NOMO-1 treated with DMSO at 0.1 percent for 48 hours (cell line): ENCODE measurements around the gene FIBP.
"Not testable (repeated sequence)": the region's sequence is repeated elsewhere in the genome, so short reads cannot be mapped to it uniquely, and the experiment has no call there.

ENCODE experiments used
- DNase-seq: peaks from one replicate; lab custom pipeline; 2025; ENCODE audit not compliant: unreplicated experiment; lab: John Stamatoyannopoulos, UW

Gene FIBP

DNA sequence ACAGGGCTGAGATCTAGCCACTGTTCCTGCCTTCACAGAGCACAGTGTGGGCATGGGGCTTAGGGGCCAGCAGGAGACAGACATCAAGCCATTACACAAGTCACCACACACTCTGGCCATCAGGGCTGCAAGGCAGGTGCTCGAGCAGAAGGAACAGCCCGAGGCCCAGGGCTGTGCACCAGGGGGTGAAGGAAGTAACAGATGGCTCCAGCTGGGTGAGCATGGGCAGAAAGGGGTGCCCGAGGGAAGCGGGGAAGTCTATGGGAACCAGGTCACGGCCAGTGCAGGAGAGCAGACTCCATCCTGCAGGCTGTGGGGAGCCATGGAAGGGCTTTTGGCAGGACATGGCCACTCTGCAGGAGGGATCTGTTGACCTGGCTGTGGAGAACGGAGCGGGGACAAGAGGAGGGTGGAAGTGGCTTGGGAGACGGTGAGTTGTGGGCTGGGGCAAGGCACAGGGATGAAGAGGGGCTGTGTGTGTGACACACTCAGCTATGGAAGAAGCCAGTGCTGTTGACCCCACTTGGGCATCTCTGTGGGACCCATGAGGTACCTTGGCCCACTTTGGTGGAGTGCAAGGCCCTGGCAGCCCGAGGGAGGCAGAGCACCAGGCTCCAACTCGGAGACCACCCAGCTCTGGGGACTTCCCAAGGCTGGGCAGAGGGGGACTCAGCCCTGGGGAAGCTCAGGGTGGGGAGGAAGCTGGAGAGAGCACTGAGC, 27.0 kb upstream of the FIBP start:
- no peak for DNase-seq

DNA sequence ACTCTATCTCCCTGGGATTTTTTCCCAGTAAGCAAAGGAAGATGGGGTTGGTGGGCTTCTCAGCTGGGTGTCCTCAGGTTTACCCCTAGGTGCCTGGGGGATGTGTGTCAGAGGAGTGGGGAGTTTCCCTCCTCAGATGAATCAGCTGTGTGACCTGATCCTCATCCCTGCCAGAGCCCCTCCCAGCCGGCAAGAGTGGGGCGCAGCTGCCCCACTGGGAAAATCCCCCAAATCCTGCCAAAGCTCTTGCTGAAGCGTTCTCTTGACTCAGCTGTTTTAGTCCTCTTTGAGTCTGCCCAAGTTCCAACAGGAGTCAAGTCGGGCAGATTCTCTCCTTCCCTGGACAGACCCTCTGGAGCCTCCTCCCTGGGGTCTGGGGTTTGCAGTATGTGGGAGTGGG, 24.6 kb upstream of the FIBP start:
- DNase-seq = no peak

DNA sequence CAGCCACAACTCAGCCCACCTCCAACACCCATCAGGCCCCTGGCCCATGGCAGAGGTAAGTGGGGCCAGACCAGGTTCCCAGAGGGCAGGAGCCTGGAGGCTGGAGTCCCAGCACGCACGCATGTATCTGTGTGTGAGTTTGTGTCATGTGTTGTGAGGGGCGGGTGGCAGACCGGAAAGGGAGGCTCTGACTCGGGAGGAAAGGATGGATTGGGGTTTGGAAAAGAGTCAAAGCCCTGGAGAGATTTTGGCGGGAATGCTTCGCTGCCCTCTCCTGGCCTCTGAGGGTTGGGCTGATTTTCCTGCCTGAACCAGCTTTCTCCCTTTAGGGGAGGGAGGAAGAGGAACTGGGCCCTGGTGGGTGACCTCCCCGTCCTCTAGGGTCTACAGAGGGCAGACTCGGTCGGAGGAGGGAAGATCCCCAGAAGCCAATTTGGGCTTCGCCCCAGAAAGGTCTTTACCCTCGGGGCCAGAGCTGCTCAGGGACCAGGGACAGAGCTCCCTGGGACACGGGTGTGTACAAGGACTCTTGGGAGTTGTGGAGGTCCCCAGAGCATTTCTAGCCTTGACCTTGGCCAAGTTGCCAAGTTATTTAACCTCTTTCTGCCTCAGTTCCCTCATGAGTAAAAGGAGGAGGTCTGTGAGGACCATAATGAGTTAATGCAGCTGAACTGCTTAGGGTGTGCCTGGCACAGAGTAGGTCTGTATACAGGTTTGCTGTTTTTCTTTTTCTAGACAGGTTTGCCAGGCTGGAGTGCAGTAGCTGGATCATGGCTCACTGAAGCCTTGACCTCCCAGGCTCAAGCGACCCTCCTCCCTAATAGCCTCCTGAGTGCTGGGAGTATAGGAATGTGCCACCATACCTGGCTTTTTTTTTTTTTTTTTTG, 23.7 kb upstream of the FIBP start:
- peak; percentile 18 for DNase-seq

DNA sequence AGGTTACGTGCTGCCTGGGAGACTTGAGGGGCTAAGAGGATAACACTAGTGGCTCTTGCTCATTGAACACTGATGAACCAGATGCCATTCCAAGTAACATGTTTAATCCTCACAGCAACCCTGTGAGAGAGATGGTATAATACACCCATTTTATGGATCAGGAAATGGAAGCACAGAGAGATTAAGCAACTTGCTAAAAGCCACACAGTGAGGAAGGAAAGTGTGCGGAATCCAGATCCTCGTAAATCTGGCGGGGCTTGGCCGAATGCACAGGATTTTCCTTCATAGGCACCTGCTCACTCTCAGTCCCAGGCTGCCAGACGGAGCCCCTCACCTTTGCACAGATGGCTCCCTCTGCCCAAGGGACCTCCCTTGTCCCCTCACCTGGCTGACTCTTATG, 19.6 kb upstream of the FIBP start:
- DNase-seq = no peak

DNA sequence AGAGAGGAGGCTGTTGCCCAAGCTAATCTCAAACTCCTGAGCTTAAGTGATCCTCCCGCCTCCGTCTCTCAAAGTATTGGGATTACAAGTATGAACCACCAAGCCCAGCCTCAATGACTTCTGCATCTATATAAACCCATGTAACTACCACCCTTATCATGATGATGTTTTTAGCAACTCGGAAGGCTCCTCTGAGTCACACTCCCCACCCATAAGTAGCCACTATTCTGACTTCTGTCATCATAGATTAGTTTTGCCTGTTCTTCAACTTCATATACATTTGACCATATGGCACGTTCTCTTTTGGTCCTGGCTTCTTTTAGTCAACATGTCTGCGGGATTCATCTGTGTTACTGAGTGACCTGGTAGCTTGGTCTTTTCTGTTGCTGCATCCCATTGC, 18.3 kb upstream of the FIBP start:
- DNase-seq = no peak

DNA sequence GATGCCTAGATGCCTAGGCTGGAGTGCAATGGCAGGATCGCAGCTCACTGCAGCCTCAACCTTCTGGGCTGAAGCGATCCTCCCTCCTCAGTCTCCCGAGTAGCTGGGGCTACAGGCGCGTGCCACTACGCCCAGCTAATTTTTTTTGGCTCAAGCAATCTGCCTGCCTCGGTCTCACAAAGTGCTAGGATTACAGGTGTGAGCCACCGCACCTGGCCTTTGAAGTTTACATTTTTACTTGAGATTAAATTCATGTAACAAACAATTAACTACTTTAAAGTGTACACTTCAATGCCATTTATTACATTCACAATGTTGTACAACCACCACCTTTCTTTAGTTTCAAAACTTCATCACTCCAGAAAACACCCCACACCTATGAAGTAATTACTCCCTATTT, 15.4 kb upstream of the FIBP start:
- no peak for DNase-seq

DNA sequence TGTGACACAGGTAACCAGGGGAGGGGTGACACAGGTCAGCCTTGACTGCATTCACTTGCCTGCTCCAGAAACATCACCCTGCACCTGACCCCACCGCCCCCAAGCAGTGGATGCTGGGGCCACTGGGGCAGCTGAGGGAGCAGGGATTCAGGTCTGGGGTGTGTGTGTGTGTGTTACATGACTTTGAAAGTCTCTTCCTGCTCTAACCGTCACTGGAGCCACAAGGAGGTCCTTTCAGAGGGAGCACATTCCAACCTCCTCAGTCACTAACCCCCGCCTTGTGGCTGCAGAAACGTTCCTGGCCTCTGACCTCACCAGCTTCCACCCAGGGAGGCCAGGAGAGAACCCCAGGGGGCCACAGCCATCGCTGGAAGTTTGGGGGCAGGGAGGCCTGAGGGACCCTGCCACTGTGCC, 14.8 kb upstream of the FIBP start:
- DNase-seq = no peak

DNA sequence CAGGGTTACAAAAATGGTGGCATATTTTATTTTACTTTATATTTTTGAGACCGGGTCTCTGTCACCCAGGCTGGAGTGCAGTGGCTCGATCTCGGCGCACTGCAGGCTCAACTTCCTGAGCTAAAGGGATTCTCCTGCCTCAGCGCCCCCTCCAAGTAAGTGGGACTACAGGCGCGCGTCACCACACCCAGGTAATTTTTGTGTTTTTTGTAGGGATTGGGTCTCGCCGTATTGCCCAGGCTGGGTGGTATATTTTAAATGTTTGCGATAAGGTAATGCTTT, 12.6 kb upstream of the FIBP start:
- no peak for DNase-seq

DNA sequence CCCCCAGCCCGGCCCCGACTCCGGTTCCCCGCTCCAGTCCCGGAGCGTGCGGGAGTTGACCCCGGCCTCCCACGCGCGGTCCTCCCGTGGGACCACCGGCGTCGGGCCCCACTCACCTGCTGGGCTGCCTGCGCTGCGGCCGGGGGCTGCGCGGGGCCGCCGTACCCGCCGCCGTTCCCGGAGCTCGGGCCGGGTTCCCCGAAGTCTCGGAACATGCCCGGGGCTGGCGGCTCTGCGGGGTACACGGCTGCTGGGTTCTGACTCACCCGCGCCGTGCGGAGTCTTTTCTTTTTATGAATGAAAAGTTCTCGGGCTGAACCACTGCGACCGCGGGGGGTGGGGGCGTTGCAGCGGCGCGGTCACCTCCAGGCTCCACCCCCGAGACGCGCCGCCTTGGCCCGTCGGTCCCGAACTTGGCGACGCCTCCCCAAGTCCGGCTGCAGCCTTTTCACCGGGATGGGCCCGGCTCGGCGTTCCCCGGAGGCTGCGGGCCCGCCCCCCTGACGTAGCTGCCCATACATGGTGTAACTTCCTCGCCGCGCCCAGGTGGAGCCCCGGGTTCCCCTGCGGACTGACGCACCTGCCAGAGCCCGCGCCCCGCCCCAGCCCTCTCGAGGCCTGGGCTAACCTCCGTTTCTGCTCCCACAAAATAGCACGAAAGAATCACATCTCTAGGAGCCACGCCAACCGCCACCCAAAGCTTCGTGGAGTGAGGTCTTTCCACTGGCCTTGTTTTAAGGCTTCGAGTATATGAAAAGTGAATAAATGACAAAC, 12.0 kb upstream of the FIBP start, which contains the start of gene FOSL1:
Gene FOSL1, minus strand, starts transcription at position 264 of the 774 bp plus-strand sequence. Its CDS starts 49 bp downstream, at position 215.
- peak; percentile 82 for DNase-seq

DNA sequence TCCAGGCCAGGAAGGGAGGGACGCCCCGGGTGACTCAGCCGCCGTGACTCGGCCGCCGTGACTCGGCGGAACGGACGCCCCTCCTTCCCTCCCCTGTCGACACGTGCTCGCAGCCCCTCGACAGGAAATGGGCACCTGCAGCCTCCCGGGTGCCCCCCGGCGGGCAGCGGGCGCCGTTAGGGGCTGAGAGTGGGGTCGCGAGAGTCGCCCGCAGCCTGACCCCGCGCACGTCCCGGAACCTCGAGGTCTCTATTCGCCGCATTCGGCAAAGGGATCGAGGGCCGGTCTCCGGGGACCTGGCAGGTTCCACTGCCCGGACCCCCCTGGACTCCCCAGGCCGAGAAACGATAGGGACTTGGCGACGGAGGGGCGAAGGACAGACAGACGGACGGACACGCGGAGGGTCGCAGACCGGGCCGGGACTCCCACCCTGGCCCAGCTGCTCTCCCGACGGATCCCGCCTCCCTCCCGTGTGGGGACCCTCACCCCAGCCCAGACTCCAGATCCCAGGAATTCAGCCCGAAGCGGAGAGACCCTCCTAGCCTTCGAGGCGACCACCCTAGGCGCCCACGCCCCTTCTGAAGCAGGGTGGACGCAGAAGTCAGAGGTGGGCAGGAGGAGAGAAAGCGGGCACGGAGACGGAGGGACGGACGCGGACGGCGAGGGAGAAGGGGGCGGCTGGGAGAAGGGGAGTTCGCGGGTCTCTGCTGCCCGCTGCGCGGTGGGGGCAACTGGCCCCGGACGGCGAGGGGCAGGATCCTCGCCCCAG, 11.3 kb upstream of the FIBP start:
- DNase-seq = peak; percentile 46

DNA sequence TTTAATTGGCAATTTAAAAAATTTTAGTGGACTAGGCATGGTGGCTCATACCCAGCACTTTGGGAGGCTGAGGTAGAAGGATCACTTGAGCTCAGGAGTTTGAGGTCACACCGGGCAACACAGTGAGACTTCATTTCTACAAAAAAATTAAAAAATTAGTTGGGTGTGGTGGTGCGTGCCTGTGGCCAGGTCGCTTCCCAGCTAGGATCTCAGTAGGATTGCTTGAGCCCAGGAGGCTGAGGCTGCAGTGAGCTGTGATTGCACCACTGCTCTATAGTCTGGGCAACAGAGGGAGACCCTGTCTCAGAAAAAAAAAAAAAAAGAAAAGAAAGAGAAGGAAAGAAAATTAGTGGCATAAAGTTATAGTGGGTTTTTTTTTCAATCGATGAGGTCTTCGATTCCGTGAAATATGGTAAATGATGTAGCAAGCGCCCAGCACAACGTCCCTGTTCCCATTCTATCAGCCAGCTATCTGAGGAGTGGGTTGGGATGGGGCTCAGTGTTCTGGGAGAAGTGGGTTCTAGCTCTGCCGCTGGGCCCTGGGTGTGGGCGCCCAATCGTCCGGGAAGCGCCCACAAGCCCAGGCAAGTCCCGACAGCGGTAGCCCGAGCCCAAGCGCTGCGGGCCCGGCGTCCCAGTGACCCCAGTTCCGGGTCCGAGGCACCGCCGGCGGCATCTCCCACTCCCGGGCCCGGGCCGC, 10.5 kb upstream of the FIBP start:
- DNase-seq = no peak

DNA sequence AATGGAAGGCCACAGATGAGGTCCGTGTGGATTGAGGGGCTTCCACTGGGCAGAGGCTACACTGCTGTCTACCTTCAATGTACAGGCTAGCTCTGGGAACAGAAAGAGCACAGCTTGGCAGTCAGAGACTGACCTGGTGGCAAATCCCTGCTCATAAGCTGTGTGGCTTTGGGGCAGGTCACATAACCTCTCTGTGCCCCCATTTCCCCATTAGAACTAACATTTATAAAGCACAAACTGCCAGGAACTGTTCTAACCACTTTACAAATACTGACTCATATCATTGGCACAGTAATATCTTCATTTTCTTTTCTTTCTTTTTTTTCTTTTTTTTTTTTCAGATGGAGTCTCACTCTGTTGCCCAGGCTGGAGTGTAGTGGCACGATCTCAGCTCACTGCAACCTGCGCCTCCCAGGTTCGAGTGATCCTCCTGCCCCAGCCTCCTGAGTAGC, 8.8 kb upstream of the FIBP start:
- no peak for DNase-seq

DNA sequence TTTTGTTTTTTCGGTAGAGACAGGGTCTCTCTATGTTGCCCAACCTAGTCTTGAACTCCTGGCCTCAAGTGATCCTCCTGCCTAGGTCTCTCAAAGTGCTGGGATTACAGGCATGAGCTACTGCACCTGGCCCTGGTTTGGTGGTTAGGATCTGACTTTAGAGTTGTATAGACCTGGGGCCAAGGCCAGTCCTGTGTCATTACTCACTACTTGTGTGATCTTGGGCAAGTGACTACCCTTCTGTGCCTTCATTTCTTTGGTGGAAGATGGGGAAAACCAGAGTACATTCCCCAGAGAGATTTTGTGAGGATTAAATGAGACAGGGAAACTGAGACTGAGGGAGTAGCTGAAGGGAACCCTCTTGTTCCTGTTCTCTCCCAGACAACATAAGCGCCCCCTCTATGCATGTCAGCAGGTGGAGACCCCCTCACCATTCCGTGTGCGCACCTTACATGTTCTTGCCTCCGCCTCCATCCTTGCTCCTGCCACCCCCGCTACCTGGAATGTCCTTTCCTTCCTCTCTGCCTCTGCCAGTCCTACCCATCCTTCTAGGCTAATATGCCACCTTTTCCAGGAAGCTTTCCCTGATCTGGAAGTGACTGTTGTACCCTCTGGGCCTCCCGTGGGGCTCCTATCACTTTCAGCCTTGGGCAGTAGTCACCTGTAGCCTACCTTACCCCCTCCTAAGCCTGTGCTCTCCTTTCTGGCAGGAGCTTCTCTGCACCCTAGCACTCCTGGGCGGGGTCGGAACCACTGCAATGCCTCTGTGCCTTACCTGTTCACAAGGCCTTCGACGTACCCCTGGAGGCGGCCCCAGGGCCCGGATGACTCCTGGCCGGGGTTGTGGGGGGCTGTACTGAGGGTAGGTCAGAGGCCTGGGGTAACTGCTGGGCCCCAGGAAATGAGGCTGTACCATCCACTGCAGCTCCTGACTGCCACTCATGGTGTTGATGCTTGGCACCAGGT, 8.0 kb upstream of the FIBP start:
- DNase-seq = no peak

DNA sequence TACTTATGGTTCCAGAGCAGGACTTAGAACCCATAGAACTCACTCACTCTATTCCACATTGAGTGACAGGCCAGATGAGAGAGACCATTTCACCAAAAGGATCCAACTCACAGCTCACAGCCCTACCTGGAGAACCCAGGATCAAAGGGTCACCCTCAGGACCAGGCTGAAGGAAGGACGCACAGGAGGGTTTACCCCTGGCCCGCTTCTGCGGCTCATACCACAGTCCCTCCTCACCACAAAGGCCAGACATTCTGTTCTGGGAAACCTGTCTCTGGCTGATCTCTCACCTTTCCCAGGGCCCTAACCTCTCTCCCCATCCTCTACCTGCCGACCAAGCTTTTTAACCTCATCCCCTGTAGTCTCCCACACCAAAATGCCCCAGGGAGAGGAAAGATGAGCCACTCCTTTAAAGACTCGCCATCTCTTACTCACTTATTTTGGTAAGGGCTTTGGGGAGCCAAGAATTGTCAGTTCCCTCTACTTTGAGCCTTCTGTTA, 7.3 kb upstream of the FIBP start:
- DNase-seq = no peak

DNA sequence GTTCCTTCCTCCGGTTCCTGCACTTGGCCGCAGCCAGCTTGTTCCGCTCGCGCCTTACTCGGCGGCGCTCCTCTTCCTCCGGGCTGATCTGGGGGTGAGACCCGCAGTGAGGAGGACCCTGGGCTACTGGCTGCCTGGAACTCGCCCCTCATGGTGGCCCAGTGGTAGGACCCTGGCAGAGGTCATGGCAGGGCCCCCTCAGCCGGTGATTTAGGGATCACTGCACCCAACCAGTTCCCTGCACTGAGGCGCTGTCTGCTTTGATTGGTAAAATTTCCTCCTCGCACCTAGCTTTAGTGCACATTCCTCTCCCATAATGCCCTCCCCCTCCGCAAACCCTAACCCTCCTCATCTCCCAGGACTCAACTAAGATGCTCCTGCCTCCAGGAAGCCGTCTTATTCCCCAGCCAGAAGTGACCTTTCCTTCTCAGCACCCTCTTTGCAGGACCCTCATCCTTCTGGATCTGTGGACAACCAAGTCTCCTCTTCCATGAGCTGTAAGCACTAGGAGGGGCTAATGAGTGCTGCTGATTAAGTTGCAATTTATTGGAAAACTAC, 5.8 kb upstream of the FIBP start:
- DNase-seq = peak; percentile 14

DNA sequence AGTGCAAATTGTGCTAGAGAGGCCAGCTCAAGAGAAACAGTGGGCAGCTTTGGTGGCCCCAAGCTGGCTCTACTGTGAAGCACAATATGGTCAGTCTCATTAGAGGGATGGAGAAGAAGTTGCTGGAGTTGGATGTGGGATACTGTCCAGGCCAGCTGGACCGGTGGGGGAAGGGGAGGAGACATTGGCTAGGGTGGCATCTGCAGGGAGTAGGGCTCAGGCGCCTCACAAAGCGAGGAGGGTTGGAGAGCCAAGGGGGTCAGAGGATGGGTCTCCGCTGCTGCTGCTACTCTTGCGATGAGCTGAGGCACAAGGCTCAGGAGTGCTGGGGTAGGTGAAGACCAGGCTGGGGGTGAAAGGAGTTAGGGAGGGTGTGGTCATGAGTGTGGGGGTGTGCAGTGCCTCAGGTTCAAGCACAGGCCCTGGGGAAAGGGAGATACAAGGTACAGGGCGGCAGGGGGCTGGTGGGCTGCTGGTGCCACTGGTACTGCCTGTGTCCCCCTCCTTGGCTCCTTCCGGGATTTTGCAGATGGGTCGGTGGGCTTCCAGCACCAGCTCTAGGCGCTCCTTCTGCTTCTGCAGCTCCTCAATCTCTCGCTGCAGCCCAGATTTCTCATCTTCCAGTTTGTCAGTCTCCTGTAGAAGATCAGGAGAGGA, 4.5 kb upstream of the FIBP start:
- no peak for DNase-seq

DNA sequence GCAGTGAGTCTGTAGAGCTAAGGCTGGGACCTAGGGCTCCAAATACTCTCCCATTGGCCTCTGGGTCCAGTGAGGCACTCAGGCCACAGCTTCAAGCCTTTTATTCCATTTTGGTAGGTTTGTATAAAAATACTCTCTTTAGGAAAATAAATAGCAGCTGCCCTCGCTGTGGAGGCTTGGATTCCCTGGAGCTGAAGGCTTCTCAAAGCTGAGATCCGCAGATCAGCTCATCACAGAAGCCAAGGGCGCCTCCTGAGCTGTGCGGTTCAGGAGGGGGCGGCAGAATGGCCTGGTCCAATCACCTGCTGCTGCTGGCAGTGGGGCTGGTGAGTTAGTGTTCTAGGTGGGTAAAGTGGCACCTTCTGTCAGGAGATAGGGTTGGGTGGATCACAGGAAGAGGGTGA, 3.9 kb upstream of the FIBP start:
- not testable (repeated sequence) for DNase-seq
